Measurements from ENCODE around the gene AMZ2.

DNA sequence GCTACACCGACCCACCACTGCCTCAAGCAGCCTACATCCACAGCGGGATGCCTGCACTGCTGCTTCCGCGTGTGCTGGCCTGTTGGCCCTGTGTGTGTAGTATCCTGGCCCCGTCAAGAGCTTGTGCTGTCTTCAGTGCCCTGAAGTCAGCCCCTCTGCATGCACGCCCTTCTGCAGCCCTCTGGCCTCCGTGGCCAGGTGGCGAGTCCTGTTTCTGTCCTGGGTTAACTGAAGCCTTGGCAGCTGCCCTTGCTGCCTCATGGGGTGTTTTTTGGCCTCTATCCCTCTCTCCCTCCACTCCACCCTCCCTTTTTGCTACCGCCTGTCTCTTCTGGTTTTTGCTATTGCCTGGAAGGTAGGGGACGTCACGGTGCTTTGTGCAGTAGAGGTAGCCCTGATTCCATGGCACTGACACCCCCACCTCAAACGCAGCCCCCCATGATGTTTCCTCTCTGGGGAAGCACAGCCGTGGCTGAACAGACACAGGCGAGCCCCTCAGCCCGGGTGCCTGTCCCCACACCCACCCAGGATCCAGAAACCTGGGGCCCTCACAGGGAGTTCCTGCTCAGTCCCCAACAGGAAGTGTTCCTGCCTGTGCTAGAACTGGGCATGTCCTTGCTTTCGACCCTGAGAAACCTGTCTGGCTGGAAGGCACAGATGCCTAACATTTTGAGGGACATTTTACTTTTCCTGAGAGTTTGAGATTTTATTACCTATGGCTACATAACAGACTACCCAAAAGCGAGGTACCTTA lies 18.8 kb upstream of the AMZ2 start:
- no peak for TF ChIP-seq POLR2A (IDR thresholded peaks at IDR 0.05)
- TF ChIP-seq, protein P1, sequence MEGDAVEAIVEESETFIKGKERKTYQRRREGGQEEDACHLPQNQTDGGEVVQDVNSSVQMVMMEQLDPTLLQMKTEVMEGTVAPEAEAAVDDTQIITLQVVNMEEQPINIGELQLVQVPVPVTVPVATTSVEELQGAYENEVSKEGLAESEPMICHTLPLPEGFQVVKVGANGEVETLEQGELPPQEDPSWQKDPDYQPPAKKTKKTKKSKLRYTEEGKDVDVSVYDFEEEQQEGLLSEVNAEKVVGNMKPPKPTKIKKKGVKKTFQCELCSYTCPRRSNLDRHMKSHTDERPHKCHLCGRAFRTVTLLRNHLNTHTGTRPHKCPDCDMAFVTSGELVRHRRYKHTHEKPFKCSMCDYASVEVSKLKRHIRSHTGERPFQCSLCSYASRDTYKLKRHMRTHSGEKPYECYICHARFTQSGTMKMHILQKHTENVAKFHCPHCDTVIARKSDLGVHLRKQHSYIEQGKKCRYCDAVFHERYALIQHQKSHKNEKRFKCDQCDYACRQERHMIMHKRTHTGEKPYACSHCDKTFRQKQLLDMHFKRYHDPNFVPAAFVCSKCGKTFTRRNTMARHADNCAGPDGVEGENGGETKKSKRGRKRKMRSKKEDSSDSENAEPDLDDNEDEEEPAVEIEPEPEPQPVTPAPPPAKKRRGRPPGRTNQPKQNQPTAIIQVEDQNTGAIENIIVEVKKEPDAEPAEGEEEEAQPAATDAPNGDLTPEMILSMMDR (IDR thresholded peaks at IDR 0.05), result no peak

All from suprapubic skin (tissue), 3 donors.